NCI-H1436 treated with DMSO at 0.1 percent for 48 hours (cell line): Measurements from ENCODE around the gene PCGF2.

ENCODE experiments used
- DNase-seq: peaks from one replicate; lab custom pipeline; 2025; lab: John Stamatoyannopoulos, UW

The PCGF2 gene

GRCh38 chr17:38702916-38703741 lies 45.0 kb downstream of the PCGF2 start:
- DNase-seq: no peak

DNA sequence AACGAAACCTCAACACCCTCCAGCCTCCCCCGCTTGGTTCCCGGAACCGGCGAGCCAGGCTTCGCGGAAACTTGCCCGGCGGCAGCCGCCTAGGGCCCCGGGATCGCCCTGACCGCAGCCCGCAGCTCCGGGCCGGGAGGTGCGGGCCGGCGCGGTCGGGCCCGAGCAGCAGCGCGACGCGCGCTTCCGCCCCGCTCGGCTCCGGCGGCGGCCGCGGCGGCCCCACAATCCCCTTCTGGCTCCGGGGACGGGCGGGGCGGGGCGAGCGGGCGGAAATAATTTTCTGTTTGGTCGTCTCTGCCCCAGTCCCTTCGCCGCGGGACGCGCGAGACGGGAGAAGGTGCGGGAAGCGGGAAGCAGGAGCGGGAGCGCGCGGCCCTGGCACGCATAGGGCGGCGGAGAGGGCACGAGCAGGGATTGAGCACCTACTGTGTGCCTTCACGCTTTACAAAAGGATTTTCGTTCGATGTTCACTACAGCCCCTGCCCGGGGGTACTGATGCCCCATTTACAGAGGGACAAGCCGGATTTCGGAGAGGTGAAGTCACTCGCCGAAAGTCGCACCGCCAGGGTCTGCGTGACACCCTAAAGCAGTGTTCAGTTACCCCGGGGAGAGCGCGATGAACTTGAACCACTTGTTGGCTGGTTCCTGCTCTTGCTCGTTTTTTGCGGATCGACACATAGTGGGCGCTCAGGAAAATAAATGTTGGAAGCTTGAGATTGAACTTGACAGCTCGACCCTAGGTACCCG lies 45.8 kb downstream of the PCGF2 start:
- no peak for DNase-seq

GRCh38 chr17:38701504-38702165 lies 46.5 kb downstream of the PCGF2 start:
- no peak for DNase-seq

GRCh38 chr17:38698760-38699159 lies 49.4 kb downstream of the PCGF2 start:
- DNase-seq: no peak

- no peak for DNase-seq
Observed at GRCh38 chr17:38697061-38697820, 50.9 kb downstream of the PCGF2 start.

- no peak for DNase-seq
Observed at GRCh38 chr17:38693700-38694329, 54.3 kb downstream of the PCGF2 start.

- no peak for DNase-seq
Observed at GRCh38 chr17:38691154-38691553, 57.0 kb downstream of the PCGF2 start.

GRCh38 chr17:38690386-38690785 lies 57.8 kb downstream of the PCGF2 start:
- DNase-seq: peak; percentile 38

DNA sequence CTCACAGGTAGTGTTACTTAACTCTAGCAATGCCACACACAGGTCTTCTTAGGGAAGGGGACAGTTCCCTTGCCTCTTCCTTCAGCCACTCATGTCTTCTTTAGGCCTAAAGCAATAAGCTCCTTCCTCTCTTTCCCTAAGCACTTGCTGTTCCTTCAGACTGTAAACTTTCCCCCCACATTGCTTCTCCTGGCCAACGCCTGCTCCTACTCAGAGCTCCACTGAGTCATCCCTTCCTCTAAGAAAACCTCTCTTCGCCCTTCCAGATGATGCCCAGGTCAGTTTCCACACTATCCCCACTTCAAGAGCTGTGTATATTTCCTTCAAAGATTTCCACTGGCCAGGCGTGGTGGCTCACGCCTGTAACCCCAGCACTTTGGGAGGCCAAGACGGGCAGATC lies 60.9 kb downstream of the PCGF2 start:
- DNase-seq: no peak

- no peak for DNase-seq
Observed at GRCh38 chr17:38685491-38685890, 62.6 kb downstream of the PCGF2 start.
